Activated CD4-positive, alpha-beta memory T cell treated with anti-CD3 and anti-CD28 coated beads, Interleukin-2, amount 10 ng/mL, durations not matched to agents 7 days and 5 days (primary cell): ENCODE results near the gene BPIFB4. TPM values are rescaled to one million over a fixed set of nuclear protein-coding genes. Genes with fewer than 3 reads are reported as not detected.
"Not testable (repeated sequence)": the region's sequence is repeated elsewhere in the genome, so short reads cannot be mapped to it uniquely, and the experiment has no call there.

Source experiments
- CTCF ChIA-PET: fragments of 350-600 bp; sonication (Branson Sonifier 250); formaldehyde crosslinking; loops from one replicate; lab custom pipeline; 2021; ENCODE audit warnings: antibody characterized with exemption, inconsistent platforms; lab: Charles Lee
- POLR2A ChIA-PET: fragments of 350-600 bp; sonication (Branson Sonifier 250); formaldehyde crosslinking; loops from one replicate; lab custom pipeline; 2021; ENCODE audit warnings: antibody characterized with exemption; lab: Charles Lee
- DNase-seq: peaks from one replicate; pipeline ENCODE4 v3.0.0-alpha.2; 2020
- H3K27ac Mint-ChIP-seq: one replicate; pipeline ENCODE4 v1.8.0; 2021; ENCODE audit warnings: mild to moderate bottlenecking, mixed read lengths
- H3K27me3 Mint-ChIP-seq: one replicate; pipeline ENCODE4 v1.8.0; 2021; ENCODE audit warnings: mixed read lengths
- H3K36me3 Mint-ChIP-seq: one replicate; pipeline ENCODE4 v1.8.0; 2021; ENCODE audit warnings: low read depth, mixed read lengths
- H3K4me1 Mint-ChIP-seq: one replicate; pipeline ENCODE4 v1.8.0; 2021; ENCODE audit warnings: mixed read lengths
- H3K4me3 Mint-ChIP-seq: one replicate; pipeline ENCODE4 v1.8.0; 2021; ENCODE audit warnings: mild to moderate bottlenecking, mixed read lengths
- H3K9me3 Mint-ChIP-seq: one replicate; pipeline ENCODE4 v1.8.0; 2021; ENCODE audit warnings: mixed read lengths
- total RNA-seq, 2 experiments: library from RNA; stranded (reverse); gene quantifications; one replicate each; pipeline ENCODE4 v1.2.3, GENCODE V29; 2021

Gene BPIFB4
- total RNA-seq, 2 experiments from 2014 or later, result not detected

GRCh38 chr20:33045129-33045721 lies 34.2 kb upstream of the BPIFB4 start:
- not testable (repeated sequence) for H3K27ac Mint-ChIP-seq

GRCh38 chr20:33046412-33046811 lies 33.0 kb upstream of the BPIFB4 start:
- no peaks in the 10 kb centered on the region for H3K4me1 Mint-ChIP-seq
- ChIA-PET POLR2A (no interaction called here), CTCF (no interaction called here)
- H3K36me3 Mint-ChIP-seq, result no peaks in the 10 kb centered on the region
- no peak overlapping the region for H3K4me3 Mint-ChIP-seq
- H3K27me3 Mint-ChIP-seq, result no peaks in the 10 kb centered on the region
- H3K9me3 Mint-ChIP-seq, result peaks cover 11% of the 10 kb centered on the region
- no peak for DNase-seq
- H3K27ac Mint-ChIP-seq, result no peak overlapping the region

More at GRCh38 chr20:33045129-33045721, 34.2 kb upstream of the BPIFB4 start:
- H3K27me3 Mint-ChIP-seq, DNase-seq, H3K4me1 Mint-ChIP-seq, POLR2A ChIA-PET, H3K36me3 Mint-ChIP-seq, H3K4me3 Mint-ChIP-seq, CTCF ChIA-PET: not testable (repeated sequence)
- peaks cover 11% of the 10 kb centered on the region for H3K9me3 Mint-ChIP-seq

- no peak for DNase-seq
- Mint-ChIP-seq H3K27ac (no peak overlapping the region), H3K4me3 (no peak overlapping the region), H3K9me3 (peaks cover 2% of the 10 kb centered on the region), H3K27me3 (no peaks in the 10 kb centered on the region), H3K36me3 (no peaks in the 10 kb centered on the region), H3K4me1 (no peaks in the 10 kb centered on the region)
- ChIA-PET CTCF (no interaction called here), POLR2A (no interaction called here)
Measured at GRCh38 chr20:33051333-33051732, 28.1 kb upstream of the BPIFB4 start.

- no peak for DNase-seq
- Mint-ChIP-seq H3K36me3 (no peaks in the 10 kb centered on the region), H3K4me1 (no peaks in the 10 kb centered on the region), H3K27me3 (no peaks in the 10 kb centered on the region), H3K9me3 (no peaks in the 10 kb centered on the region), H3K4me3 (no peak within 1 kb of the TSS), H3K27ac (no peak within 1 kb of the TSS)
- CTCF ChIA-PET, result no interaction called here
- POLR2A ChIA-PET, result no interaction called here
Measured at GRCh38 chr20:33053291-33054106, 25.9 kb upstream of the BPIFB4 start, which contains the start of gene BPIFB3. BPIFB3 (plus strand) TSS chr20:33053903; CDS start chr20:33055436, 1,533 bp downstream.

- CTCF ChIA-PET, result no interaction called here
- no peak overlapping the region for H3K27ac Mint-ChIP-seq
- H3K4me1 Mint-ChIP-seq, result no peaks in the 10 kb centered on the region
- POLR2A ChIA-PET, result no interaction called here
- no peak for DNase-seq
- no peaks in the 10 kb centered on the region for H3K27me3 Mint-ChIP-seq
- H3K9me3 Mint-ChIP-seq, result no peaks in the 10 kb centered on the region
- no peak overlapping the region for H3K4me3 Mint-ChIP-seq
- no peaks in the 10 kb centered on the region for H3K36me3 Mint-ChIP-seq
Measured at GRCh38 chr20:33054381-33054780, 25.1 kb upstream of the BPIFB4 start.

- CTCF ChIA-PET, result no interaction called here
- POLR2A ChIA-PET, result no interaction called here
- Mint-ChIP-seq H3K36me3 (no peaks in the 10 kb centered on the region), H3K4me1 (no peaks in the 10 kb centered on the region), H3K27ac (no peak overlapping the region), H3K27me3 (no peaks in the 10 kb centered on the region), H3K4me3 (no peak overlapping the region), H3K9me3 (no peaks in the 10 kb centered on the region)
- no peak for DNase-seq
Measured at GRCh38 chr20:33054791-33055190, 24.7 kb upstream of the BPIFB4 start.

GRCh38 chr20:33059136-33059535 lies 20.3 kb upstream of the BPIFB4 start:
- no peaks in the 10 kb centered on the region for H3K4me1 Mint-ChIP-seq
- H3K27ac Mint-ChIP-seq, result no peak overlapping the region
- H3K9me3 Mint-ChIP-seq, result no peaks in the 10 kb centered on the region
- H3K36me3 Mint-ChIP-seq, result no peaks in the 10 kb centered on the region
- ChIA-PET POLR2A (no interaction called here), CTCF (no interaction called here)
- H3K4me3 Mint-ChIP-seq, result no peak overlapping the region
- no peaks in the 10 kb centered on the region for H3K27me3 Mint-ChIP-seq
- DNase-seq, result no peak

GRCh38 chr20:33059741-33060390 lies 19.6 kb upstream of the BPIFB4 start:
- H3K4me3 Mint-ChIP-seq, result no peak overlapping the region
- ChIA-PET CTCF (no interaction called here), POLR2A (no interaction called here)

GRCh38 chr20:33061658-33062028 lies 17.8 kb upstream of the BPIFB4 start:
- CTCF ChIA-PET, result no interaction called here
- Mint-ChIP-seq H3K4me3 (no peak overlapping the region), H3K27ac (no peak overlapping the region), H3K9me3 (no peaks in the 10 kb centered on the region), H3K4me1 (no peaks in the 10 kb centered on the region), H3K27me3 (no peaks in the 10 kb centered on the region), H3K36me3 (no peaks in the 10 kb centered on the region)
- no peak for DNase-seq
- POLR2A ChIA-PET, result no interaction called here

More at GRCh38 chr20:33059741-33060390, 19.6 kb upstream of the BPIFB4 start:
- H3K9me3 Mint-ChIP-seq, result no peaks in the 10 kb centered on the region
- H3K27ac Mint-ChIP-seq, result no peak overlapping the region
- DNase-seq, result no peak
- no peaks in the 10 kb centered on the region for H3K36me3 Mint-ChIP-seq
- H3K27me3 Mint-ChIP-seq, result no peaks in the 10 kb centered on the region
- H3K4me1 Mint-ChIP-seq, result no peaks in the 10 kb centered on the region

GRCh38 chr20:33062105-33062824 lies 17.2 kb upstream of the BPIFB4 start:
- ChIA-PET POLR2A (no interaction called here), CTCF (no interaction called here)
- no peak overlapping the region for H3K4me3 Mint-ChIP-seq
- H3K27me3 Mint-ChIP-seq, result no peaks in the 10 kb centered on the region
- no peak for DNase-seq
- H3K36me3 Mint-ChIP-seq, result no peaks in the 10 kb centered on the region
- H3K9me3 Mint-ChIP-seq, result no peaks in the 10 kb centered on the region
- H3K4me1 Mint-ChIP-seq, result no peaks in the 10 kb centered on the region
- H3K27ac Mint-ChIP-seq, result no peak overlapping the region

GRCh38 chr20:33062825-33063149 lies 16.7 kb upstream of the BPIFB4 start:
- no peak overlapping the region for H3K4me3 Mint-ChIP-seq
- DNase-seq, result no peak
- no peaks in the 10 kb centered on the region for H3K27me3 Mint-ChIP-seq
- ChIA-PET CTCF (no interaction called here), POLR2A (no interaction called here)
- H3K27ac Mint-ChIP-seq, result no peak overlapping the region
- H3K9me3 Mint-ChIP-seq, result no peaks in the 10 kb centered on the region
- no peaks in the 10 kb centered on the region for H3K36me3 Mint-ChIP-seq
- no peaks in the 10 kb centered on the region for H3K4me1 Mint-ChIP-seq

- Mint-ChIP-seq H3K4me3 (no peak overlapping the region), H3K27ac (no peak overlapping the region), H3K4me1 (no peaks in the 10 kb centered on the region), H3K9me3 (no peaks in the 10 kb centered on the region), H3K36me3 (no peaks in the 10 kb centered on the region), H3K27me3 (no peaks in the 10 kb centered on the region)
- no peak for DNase-seq
- CTCF ChIA-PET, result no interaction called here
- POLR2A ChIA-PET, result no interaction called here
Measured at GRCh38 chr20:33063271-33063670, 16.2 kb upstream of the BPIFB4 start.

- POLR2A ChIA-PET, result no interaction called here
- DNase-seq, result no peak
- Mint-ChIP-seq H3K4me3 (no peak overlapping the region), H3K4me1 (no peaks in the 10 kb centered on the region), H3K9me3 (no peaks in the 10 kb centered on the region), H3K27ac (no peak overlapping the region), H3K36me3 (no peaks in the 10 kb centered on the region), H3K27me3 (no peaks in the 10 kb centered on the region)
- CTCF ChIA-PET, result no interaction called here
Measured at GRCh38 chr20:33064572-33065287, 14.7 kb upstream of the BPIFB4 start.
